T-helper 2 cell treated with Interferon-gamma antibody and Interleukin-4, amounts not matched to agents 100 ng/mL and 5 ng/mL, for 36 hours (primary cell): ENCODE measurements around the gene WDFY2. TPM values are rescaled to one million over a fixed set of nuclear protein-coding genes. Genes with fewer than 3 reads are reported as not detected.

ENCODE experiments used
- intact Hi-C: fragments of 100-400 bp; cut with micrococcal nuclease; formaldehyde crosslinking; loops from one replicate; pipeline ENCODE4 v1.15.1; 2023
- total RNA-seq: library from RNA; stranded (reverse); gene quantifications from 2 replicates; pipeline ENCODE4 v1.2.3, GENCODE V29; 2022

WDFY2 gene
- total RNA-seq, 1 donor from 2014 or later, result 11.3 TPM

- intact Hi-C loops, result no loop called here
These were observed 147.5 kb downstream of the WDFY2 start for GRCh38 chr13:51731759-51732158.

DNA sequence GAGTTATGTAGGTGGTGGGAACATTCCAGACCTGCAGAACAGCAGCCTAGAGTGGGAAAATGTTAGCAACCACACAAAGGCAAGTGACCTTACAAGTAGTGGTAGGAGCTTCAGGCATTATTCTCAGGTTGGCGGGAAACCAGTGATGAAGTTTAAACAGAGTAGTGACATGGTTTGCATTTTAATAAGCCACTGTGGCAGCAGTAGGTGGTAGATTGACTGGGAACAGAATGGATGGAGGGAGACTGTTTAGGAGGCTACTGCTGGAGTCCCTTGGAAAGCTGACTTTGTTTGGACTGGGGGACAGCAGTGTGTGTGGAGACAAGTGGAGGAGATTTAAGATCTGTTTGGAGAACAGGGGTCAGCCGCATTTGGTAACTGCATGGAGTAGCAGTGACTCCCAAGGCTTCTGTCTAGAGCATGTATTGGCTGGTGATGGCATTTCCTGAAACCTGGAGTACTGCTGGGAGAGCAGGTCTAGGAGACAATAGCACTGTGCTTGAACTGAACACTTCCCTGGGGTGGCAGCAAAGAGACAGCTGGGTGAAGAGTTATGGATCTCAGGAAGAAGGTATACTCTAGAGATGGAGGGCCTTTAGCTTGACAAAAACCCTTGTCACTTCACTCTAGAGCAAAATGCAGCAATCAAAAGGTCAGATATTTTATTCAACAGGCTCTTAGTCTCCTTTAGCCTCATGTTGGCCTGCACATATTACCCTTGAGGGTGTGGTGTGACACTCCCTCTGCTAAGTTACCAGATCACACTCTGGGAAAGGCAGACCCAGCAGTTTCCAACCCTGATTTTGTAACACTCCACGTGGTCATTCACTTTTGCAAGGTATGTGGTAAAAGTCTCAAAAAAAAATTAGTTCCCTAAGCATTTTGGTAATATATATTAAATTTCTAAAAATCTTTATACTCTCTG lies 149.4 kb downstream of the WDFY2 start:
- intact Hi-C loops, result no loop called here

GRCh38 chr13:51734786-51735185 lies 150.5 kb downstream of the WDFY2 start:
- intact Hi-C loops, result no loop called here

DNA sequence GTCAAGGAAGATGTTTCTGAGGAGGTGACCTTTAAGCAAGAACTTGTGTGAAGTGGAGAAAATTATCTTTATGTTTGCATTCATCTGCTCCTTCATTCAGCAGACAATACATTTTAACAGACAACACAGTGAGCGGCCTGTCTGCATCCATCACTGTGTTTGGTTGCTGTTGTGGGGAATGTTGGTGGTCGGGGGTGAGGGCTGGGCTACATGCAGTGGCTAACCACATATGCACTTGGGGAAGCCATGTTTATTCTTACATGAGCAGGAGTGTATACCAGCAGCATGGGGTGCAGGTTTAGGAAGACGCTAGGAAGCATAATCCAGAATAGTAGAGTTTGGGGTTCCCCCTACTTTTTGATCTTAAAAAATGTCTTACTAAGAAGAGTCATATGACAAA lies 153.3 kb downstream of the WDFY2 start:
- intact Hi-C loops, result no loop called here

GRCh38 chr13:51738226-51738905 lies 154.1 kb downstream of the WDFY2 start:
- intact Hi-C loops, result no loop called here

- intact Hi-C loops, result no loop called here
These were observed 154.9 kb downstream of the WDFY2 start for GRCh38 chr13:51739027-51739764.

- intact Hi-C loops, result no loop called here
These were observed 156.4 kb downstream of the WDFY2 start for GRCh38 chr13:51740698-51741097.

GRCh38 chr13:51742031-51742430 lies 157.8 kb downstream of the WDFY2 start:
- intact Hi-C loops, result no loop called here

- intact Hi-C loops, result no loop called here
These were observed 158.3 kb downstream of the WDFY2 start for GRCh38 chr13:51742611-51743010.

GRCh38 chr13:51745243-51745642 lies 161.0 kb downstream of the WDFY2 start:
- intact Hi-C loops, result no loop called here

DNA sequence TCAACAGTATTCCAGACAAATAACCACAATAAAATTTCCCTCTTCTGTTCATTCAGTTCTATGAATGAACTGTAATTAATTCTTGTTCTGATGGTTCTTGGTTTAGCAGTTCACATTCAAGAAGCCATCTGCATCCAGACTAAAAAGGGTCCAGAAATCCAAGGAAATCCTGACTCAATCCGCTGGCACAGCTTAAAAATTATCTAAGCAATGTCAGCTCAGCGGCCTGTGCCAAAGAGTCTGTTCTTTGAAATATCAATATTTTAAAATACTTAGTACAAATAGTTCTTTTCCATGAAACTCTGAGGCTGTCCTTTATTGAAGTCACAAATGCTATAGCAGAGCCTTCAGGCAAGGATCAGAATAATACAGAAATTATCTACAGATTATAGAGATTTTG lies 162.5 kb downstream of the WDFY2 start:
- intact Hi-C loops, result no loop called here

GRCh38 chr13:51747438-51748434 lies 163.5 kb downstream of the WDFY2 start:
- intact Hi-C loops, result no loop called here

DNA sequence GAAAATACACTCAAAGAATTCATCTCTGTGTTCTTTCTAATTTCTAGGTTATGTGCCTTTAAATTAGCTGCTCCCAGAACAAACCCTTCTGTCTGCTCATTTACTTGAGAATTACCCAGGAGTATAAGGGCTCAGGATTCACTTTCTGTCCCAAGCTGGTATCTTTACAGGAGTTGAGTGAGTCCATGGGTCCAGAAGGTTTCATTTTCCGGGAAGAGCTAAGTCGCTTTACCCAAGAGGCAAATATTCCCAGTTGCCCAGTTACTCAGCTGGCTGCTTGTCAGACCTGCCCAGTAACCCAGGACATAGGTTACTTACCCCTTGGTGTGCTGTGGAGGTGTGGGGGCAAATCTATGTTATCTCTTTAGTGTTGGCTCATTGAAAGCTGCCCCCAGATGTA lies 172.4 kb downstream of the WDFY2 start:
- intact Hi-C loops, result loop anchor here (2.0 kb wide), 1 partner anchor 162 kb away; no protein-coding TSS in a partner anchor

GRCh38 chr13:51758691-51759090 lies 174.4 kb downstream of the WDFY2 start:
- intact Hi-C loops, result no loop called here

- intact Hi-C loops, result no loop called here
These were observed 175.0 kb downstream of the WDFY2 start for GRCh38 chr13:51759240-51759639.

GRCh38 chr13:51760592-51760991 lies 176.3 kb downstream of the WDFY2 start:
- intact Hi-C loops, result no loop called here

DNA sequence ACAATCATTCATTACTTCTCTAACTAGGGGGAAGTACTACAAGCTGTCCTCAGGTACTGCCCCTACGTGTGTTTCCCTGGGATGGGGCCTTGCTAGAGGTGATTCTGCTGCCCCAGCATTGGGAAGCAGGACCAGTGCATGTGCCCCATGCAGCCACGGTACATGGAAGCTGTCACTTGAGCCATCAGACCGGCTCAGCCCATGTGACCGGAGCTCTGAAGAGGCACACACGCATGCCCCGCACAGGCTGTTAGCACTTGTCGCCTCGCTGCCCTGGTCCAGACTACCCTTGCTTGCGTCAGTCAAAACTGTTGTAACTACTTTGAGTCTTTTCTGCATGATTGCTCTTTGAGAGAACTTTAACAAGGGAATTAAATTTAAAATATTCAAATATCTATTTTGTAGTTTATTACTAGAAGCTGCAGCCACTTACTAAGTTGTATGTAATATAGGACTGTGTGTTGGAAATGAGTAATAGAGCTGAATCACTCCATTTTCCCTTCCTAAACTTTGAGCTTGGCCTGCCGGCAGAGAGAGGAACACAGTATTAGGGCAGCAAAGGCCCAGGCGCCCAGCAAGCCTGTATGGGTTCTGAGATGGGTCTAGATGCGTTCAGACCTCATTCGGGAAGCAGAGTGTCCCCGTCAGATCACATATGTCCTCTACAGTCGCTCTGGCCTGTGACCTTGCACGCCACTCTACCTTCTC lies 177.5 kb downstream of the WDFY2 start:
- intact Hi-C loops, result no loop called here

DNA sequence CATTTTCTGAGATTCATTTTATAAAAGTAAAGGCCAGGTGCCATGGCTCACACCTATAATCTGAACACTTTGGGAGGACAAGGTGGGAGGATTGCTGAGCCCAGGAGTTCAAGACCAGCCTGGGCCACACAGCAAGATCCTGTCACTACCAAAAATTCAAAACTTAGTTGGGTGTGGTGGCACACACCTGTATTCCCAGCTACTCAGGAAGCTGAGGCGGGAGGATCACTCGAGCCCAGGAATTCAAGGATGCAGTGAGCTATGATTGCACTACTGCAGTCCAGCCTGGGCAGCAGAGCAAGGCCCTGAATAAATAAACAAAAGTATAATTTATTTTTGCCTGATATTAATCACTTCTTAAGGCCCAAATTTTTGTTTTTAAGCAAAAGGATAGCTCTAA lies 179.2 kb downstream of the WDFY2 start:
- intact Hi-C loops, result no loop called here

DNA sequence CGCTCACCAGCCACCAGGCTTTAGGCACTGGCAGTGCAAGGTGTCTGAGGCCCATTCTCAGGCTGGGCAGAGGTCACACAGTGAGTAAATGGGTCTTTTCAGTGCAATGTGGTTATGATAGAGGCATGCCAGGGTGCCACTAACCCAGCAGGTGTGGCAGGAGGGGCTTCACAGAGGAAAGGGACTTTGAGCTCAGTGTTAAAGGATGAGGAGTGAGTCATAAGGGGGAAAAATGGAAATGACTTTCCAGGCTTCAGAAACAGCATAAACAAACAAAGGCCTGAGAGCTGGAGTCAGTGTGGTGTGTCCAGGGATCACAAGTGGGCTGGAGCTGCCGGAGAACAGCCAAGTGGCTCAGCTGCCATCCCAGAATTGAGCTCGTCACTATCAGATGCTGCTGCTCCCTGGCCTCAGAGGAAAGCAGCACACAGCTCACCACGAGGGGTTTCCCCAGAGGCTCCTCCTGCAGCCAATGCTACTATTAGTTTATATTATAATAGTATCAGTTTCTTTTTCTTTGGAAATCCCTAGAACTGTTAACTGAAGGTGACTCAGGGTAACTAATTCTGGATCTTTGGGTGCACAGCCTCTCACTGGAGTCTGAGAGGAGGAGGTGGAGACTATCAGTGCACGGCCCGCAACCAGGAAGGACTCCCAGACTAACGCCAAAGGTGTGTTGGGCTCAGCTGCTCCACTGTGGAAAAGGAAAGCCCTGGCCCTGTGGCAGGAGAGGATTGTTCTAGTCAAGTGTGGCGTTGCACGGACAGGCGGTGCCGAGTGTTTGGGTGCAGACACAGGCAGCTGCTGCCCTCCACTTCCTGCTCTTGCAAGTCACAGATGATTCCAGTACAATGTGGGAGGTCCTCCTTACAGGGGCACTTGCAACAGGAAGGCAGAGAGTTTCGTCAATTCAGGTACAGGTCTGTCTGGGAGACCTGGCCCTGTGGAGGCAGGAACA lies 180.2 kb downstream of the WDFY2 start:
- intact Hi-C loops, result loop anchor here (1.0 kb wide), 1 partner anchor 180 kb away; the partner anchor contains the start of gene WDFY2
